GM19023 (cell line): ENCODE results near the gene MAPKAPK3.
"Not testable (repeated sequence)": the region's sequence is repeated elsewhere in the genome, so short reads cannot be mapped to it uniquely, and the experiment has no call there.

Experiments
- ATAC-seq: cut with Tn5 transposase; IDR thresholded peaks from one replicate; pipeline ENCODE4 v1.9.1; 2021; ENCODE audit warnings: mild to moderate bottlenecking, moderate library complexity; ENCODE audit not compliant: unreplicated experiment

The MAPKAPK3 gene

GRCh38 chr3:50676031-50676705 lies 59.2 kb downstream of the MAPKAPK3 start:
- no peak for ATAC-seq

- no peak for ATAC-seq
These were observed 70.3 kb downstream of the MAPKAPK3 start for GRCh38 chr3:50687127-50687751.

- ATAC-seq = no peak
These were observed 71.0 kb downstream of the MAPKAPK3 start for GRCh38 chr3:50687916-50688315.

- not testable (repeated sequence) for ATAC-seq
These were observed 71.7 kb downstream of the MAPKAPK3 start for GRCh38 chr3:50688602-50689001.

GRCh38 chr3:50689558-50689957 lies 72.6 kb downstream of the MAPKAPK3 start:
- no peak for ATAC-seq

GRCh38 chr3:50695031-50695430 lies 78.1 kb downstream of the MAPKAPK3 start:
- ATAC-seq = no peak

- ATAC-seq = no peak
These were observed 79.3 kb downstream of the MAPKAPK3 start for GRCh38 chr3:50696276-50696675.

GRCh38 chr3:50698269-50698668 lies 81.3 kb downstream of the MAPKAPK3 start:
- no peak for ATAC-seq
